ENCODE measurements around the gene PPP4R3B.

Gene PPP4R3B

DNA sequence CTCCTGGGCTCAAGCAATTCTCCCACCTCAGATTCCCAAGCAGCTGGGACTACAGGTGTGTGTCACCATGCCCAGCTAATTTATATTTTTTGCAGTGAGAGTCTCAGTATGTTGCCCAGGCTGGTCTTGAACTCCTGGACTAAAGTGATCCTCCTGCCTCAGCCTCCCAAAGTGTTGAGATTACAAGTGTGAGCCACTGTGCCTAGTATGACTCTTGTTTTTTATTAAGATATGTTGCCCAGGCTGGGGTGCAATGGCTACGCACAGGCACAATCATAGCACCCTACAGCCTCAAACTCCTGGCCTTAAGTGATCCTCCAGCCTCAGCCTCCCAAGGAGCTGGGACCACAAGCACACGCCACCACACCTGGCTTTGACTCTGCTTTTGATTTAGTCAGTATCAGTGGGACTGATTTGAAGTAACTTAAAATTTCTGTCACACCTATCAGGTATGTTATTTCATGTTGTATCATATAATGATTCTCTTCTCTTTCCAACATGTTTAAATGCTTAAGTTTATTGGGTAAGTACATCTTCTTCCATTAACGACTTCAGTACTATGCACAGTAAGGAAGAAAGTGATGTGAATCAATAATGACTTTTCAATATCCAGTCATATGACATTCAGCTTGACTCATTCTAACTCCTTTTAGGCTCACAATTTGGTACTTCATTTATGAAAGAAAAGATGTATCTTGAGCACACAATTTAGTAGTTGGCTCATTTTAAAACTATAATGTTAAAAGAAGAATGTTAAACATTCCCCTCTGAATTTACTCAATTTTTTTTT lies 6.3 kb downstream of the PPP4R3B start:
- Histone ChIP-seq H2AFZ (ENCODE audit: low read length) (no peak overlapping the region), H4K20me1 (ENCODE audit: insufficient read depth, low read length, poor library complexity, severe bottlenecking) (peaks cover 60% of the 10 kb centered on the region), H3K27me3 (ENCODE audit: insufficient read depth, low read length, poor library complexity, severe bottlenecking) (no peaks in the 10 kb centered on the region), H3F3A (ENCODE audit: low read depth) (no peaks in the 10 kb centered on the region), H3K9me3 (ENCODE audit: insufficient read depth, low read depth, low read length) (no peaks in the 10 kb centered on the region), H3K79me2 (ENCODE audit: insufficient read depth, low read length) (peaks cover 94% of the 10 kb centered on the region), H3K9me2 (replicated peaks; ENCODE audit: low read depth, low read length) (no peaks in the 10 kb centered on the region), H3K9ac (ENCODE audit: low read depth, low read length, poor library complexity, severe bottlenecking) (no peak overlapping the region), H3K4me1 (ENCODE audit: insufficient read depth, low read length, poor library complexity, severe bottlenecking) (peaks cover 24% of the 10 kb centered on the region), H3K4me2 (ENCODE audit: low read depth, low read length, poor library complexity, severe bottlenecking) (no peak overlapping the region), H3K36me3 (ENCODE audit: insufficient read depth, low read length) (peaks cover 34% of the 10 kb centered on the region), H3K4me3 (ENCODE audit: low read length, poor library complexity, severe bottlenecking) (no peak overlapping the region)
- TF ChIP-seq EZH2phosphoT487 (IDR thresholded peaks at IDR 0.05; ENCODE audit: borderline replicate concordance): no peak
- TF ChIP-seq CTCF (conservative IDR thresholded peaks at IDR 0.05; ENCODE audit: low read length): no peak

DNA sequence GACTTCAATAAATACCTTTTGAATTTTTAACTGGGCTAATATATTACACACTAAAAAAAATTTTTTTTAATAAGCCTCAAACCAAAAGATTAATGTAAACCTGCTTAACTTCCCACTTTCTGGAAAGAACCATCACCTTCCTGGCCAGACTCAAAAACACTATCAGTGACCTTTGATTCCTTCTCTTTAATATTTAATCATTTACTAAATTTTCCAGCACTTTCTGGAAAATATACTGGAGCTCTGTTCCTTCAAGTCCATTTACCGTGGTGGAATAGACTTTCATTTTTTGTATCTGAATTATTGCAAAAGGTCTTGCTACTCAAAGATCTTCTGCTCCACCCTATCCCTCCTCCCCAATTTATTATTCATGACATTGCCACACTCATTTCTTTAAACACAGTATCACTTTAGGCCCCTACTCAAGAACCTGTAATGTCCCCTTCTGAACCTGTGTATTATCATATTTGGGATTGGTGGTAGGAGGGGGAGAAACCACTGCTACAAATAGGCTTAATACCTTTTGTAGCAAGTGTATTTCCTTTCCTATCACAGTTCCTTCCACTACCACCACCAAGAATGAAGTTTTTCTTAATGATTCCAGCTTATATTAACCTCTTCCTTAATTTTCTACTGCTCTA lies 7.4 kb downstream of the PPP4R3B start:
- Histone ChIP-seq H3K4me3 (ENCODE audit: low read length, poor library complexity, severe bottlenecking) (no peak overlapping the region), H3K4me1 (ENCODE audit: insufficient read depth, low read length, poor library complexity, severe bottlenecking) (peaks cover 15% of the 10 kb centered on the region), H3K9me2 (replicated peaks; ENCODE audit: low read depth, low read length) (no peaks in the 10 kb centered on the region), H3K9ac (ENCODE audit: low read depth, low read length, poor library complexity, severe bottlenecking) (no peak overlapping the region), H3K9me3 (ENCODE audit: insufficient read depth, low read depth, low read length) (no peaks in the 10 kb centered on the region), H3F3A (ENCODE audit: low read depth) (no peaks in the 10 kb centered on the region), H3K79me2 (ENCODE audit: insufficient read depth, low read length) (peaks cover 91% of the 10 kb centered on the region), H3K27me3 (ENCODE audit: insufficient read depth, low read length, poor library complexity, severe bottlenecking) (no peaks in the 10 kb centered on the region), H2AFZ (ENCODE audit: low read length) (no peak overlapping the region), H3K36me3 (ENCODE audit: insufficient read depth, low read length) (peaks cover 34% of the 10 kb centered on the region), H3K4me2 (ENCODE audit: low read depth, low read length, poor library complexity, severe bottlenecking) (no peak overlapping the region), H4K20me1 (ENCODE audit: insufficient read depth, low read length, poor library complexity, severe bottlenecking) (peaks cover 49% of the 10 kb centered on the region)
- TF ChIP-seq EZH2phosphoT487 (IDR thresholded peaks at IDR 0.05; ENCODE audit: borderline replicate concordance): no peak
- TF ChIP-seq CTCF (conservative IDR thresholded peaks at IDR 0.05; ENCODE audit: low read length): no peak

DNA sequence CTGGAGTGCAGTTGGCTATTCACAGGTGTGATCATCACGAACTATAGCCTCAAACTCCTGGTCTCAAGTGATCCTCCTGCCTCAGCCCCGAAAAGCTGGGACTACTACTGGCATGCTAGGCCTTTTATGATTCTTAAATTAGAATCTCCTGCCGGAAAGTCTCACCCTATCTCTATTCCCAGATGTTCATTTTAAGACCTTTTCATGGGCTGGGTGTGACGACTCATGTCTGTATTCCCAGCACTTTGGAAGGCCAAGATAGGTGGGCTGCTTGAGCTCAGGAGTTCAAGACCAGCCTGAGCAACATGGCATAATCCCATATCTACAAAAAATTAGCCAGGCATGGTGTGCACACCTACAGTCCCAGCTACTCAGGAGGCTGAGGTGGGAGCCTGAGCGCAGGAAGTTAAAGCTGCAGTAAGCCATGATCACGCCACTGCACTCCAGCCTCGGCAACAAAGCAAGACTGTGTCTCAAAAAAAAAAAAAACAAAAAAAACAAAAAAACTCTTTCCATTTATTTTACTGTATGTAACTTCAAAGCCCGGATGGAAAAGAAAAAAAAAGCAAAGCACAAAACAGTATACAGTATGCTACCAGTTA lies 8.1 kb downstream of the PPP4R3B start:
- Histone ChIP-seq H3K9me3 (ENCODE audit: insufficient read depth, low read depth, low read length) (no peaks in the 10 kb centered on the region), H4K20me1 (ENCODE audit: insufficient read depth, low read length, poor library complexity, severe bottlenecking) (peaks cover 45% of the 10 kb centered on the region), H3K9ac (ENCODE audit: low read depth, low read length, poor library complexity, severe bottlenecking) (no peak overlapping the region), H2AFZ (ENCODE audit: low read length) (no peak overlapping the region), H3K36me3 (ENCODE audit: insufficient read depth, low read length) (peaks cover 31% of the 10 kb centered on the region), H3K27me3 (ENCODE audit: insufficient read depth, low read length, poor library complexity, severe bottlenecking) (no peaks in the 10 kb centered on the region), H3K4me1 (ENCODE audit: insufficient read depth, low read length, poor library complexity, severe bottlenecking) (peaks cover 9% of the 10 kb centered on the region), H3K4me3 (ENCODE audit: low read length, poor library complexity, severe bottlenecking) (no peak overlapping the region), H3K4me2 (ENCODE audit: low read depth, low read length, poor library complexity, severe bottlenecking) (no peak overlapping the region), H3F3A (ENCODE audit: low read depth) (no peaks in the 10 kb centered on the region), H3K9me2 (replicated peaks; ENCODE audit: low read depth, low read length) (no peaks in the 10 kb centered on the region), H3K79me2 (ENCODE audit: insufficient read depth, low read length) (peaks cover 91% of the 10 kb centered on the region)
- no peak for TF ChIP-seq CTCF (conservative IDR thresholded peaks at IDR 0.05; ENCODE audit: low read length)
- TF ChIP-seq EZH2phosphoT487 (IDR thresholded peaks at IDR 0.05; ENCODE audit: borderline replicate concordance): no peak
